Stimulated activated CD8-positive, alpha-beta memory T cell treated with anti-CD3 and anti-CD28 coated beads, Interleukin-7, amount 100 ng/mL, for 1 hour (primary cell): ENCODE measurements around the gene RYR2.

ENCODE experiments used
- DNase-seq, 2 donors: peaks; one replicate each; pipeline ENCODE4 v3.0.0-alpha.2; 2020; ENCODE audit warnings: low read depth in 2 of 2

RYR2 gene

DNA sequence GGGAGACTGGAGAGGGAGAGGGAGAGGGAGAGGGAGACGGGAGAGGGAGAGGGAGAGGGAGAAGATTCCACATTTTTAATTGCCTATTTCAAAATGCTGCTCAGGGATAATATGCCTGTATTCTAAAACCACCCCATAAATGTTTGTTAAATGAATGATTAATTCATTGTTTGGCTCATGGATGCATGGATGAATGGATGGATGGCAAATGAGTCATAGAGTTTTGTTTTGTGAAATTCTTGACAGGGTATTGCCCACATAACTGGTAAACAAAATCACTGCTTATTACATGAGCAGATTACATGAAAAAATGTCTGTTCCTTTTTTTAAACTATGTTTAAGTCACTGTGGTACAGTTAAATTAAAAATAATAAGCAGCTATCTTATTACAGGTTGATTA is 628.3 kb downstream of the RYR2 start:
- no peak for DNase-seq

DNA sequence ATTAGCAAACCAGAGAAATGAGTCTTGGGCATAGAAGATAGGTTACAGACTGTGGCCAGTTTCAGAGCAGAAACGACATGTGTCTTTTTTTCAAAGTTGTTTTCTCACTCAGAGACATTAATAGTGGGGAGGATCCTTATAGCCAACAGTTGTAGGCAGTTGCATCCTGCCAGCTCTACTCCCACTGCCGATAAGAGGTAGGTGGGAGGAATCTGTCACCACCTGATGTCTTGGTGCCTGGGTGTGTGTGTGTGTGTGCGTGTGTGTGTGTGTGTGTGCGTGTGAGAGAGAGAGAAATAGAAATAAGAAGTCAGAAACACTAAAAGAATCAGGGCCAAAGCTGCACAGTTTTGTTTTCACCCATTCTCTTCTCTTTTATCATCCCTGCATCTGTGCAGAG is 629.3 kb downstream of the RYR2 start:
- DNase-seq: no peak

DNA sequence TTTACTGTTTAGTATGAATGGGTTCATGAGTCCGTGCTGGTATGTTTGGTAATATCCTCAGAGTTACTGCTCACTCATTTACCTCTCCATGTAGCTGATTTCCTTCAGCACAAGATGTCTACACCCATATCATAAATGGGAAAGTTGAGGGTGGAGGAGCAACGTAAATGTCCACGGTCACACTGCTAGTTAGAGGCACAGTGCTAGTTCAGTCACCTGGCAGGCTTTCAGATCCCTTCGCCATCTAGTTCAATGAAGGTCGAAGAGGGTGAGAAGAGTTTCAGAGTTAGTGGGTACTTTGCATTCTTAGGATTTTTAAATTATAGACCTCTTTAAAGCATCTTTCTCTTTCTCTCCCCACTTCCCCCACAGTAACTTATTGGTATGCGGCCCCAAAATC is 630.0 kb downstream of the RYR2 start:
- no peak for DNase-seq

DNA sequence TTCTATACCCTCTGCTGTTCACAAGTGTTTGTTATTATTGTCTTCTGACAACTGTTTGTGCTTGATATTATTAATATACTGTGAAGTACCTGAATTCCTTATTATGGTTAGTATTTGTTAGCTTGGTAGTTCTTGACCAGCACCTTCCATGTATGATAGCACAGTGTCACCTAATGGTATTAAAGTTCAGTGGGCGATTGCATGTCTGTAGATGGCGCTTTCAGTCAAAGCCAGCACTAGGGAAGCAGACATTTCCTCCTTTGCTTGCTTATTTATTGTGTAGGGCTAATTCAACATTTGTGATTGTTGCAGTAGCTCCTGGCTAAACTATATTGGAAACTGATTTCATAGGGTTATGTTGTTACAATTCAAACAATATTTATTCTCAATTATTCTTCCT is 630.8 kb downstream of the RYR2 start:
- DNase-seq: no peak

DNA sequence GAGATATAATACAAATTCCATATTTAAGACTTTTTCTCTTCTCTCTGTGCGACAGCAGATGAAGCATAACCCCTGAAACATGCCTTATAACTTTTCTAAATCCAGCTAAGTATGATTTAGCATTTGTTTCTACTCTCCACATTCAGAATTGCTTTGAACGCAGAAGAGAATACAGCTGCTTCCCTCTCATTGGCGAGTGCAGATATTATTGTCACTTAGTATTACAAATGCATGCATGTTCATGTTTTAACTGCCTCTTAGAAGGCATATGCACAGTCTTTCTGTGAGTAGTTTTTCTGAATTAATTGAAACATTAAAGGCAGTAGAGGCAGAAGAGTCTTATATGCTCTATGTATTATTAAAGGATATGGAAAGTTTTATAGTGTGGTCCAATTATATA is 631.6 kb downstream of the RYR2 start:
- no peak for DNase-seq

DNA sequence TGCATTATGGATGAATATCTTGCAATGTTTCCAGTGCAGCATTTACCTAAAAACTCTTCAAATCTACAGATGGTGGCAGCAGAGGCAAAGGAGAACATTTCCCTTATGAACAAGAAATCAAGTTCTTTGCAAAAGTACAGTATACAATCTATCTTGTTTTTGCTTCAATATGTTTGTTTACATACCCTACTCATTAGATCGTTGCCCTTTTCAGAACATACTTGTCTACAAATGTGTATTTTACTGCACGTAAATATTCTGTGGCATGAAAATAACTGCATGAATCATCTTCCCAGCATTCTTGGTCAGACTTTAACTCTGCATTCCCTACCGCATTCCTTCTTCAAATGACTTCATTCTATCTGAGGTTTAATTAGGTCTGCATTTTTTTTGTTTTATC is 636.0 kb downstream of the RYR2 start:
- DNase-seq: no peak

DNA sequence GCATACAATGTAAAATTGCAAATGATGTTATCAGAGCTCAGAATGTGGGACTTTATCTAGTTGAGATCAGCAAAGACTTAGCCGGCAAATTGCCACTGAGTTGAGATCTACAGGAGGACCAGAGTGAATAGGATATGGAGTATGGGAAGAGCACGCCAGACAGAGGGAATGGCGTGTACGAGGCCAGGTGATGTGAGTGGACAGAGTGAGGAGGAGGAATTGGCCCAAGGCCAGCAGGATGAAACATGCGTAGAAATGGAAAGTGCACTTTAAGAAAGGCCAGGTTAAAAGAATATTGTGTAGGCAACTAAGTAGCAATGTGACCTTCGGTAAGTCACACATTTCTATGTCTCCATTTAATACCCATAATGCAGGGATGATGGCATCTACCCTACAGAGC is 637.7 kb downstream of the RYR2 start:
- no peak for DNase-seq

DNA sequence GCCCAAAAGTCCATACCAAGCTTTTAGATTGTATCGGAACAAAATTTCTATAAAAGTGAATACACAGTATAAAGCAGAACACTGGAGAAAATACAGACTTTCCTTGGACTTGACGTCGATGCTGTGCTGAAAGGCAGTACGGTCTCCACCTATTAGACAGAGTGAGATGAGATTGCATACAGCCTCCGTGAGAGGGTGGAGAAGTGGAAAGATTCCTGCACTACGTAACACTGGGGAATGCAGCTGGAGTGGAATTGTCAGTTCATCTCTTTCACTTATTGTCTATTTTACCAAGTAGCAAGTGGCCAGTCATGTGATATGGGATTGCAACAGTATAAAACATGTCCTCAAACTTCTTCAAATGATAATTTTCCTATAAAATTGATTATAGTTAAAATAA is 639.2 kb downstream of the RYR2 start:
- no peak for DNase-seq

DNA sequence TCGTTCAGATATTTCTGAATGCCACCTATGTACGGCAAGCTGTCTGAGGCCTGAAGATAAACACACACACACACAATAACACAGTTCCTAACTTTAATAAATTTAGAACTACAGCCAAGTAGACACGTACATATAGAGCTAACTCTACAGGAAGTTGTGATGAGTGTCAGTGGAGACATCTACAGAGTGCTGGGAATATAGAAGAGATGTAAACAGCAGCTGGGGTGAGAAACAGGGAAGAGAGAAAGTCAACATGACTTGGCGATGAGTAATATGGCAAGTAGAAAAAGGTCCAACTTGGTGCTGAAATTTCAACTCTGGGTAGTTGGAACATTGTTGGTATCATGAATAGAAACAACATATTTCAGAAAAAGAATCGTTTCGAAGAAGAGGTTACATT is 642.3 kb downstream of the RYR2 start:
- no peak for DNase-seq

DNA sequence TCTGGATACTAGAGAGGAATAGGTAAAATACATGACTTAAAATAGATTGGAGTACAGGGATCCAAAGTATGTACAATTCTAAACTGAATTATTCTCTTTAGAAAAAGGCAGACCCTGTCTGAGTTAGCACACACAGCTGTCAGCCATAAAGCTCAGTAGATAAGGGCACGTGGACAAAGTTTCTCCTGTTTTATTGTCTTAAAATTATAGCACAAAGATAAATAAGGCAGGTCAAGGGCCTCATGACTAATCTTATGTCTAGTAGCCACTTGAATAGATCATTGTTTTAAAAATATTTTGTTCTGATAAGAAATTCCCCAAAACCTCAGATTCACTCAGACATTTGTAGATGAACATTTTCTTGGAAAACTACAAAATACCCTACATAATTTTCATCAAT is 643.6 kb downstream of the RYR2 start:
- DNase-seq: no peak

DNA sequence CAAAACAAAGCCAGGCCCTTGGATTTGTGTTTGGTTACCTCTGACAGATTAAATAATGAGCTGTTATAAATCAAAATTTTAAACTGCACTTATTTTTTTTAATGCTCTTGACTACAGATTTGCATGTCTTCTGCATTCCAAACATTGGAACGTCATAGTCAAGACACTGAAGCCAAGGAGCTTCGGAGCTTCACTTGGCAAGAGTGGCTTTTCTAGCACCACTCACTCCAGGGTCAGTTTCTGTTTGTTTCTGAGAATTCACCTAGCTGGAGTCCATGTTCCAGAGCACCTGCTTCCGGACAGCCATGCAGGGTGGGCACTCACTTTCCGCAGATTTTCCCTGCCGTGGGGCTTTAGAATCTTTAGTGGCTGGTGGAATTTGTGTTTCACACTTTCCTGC is 645.8 kb downstream of the RYR2 start:
- DNase-seq: no peak

DNA sequence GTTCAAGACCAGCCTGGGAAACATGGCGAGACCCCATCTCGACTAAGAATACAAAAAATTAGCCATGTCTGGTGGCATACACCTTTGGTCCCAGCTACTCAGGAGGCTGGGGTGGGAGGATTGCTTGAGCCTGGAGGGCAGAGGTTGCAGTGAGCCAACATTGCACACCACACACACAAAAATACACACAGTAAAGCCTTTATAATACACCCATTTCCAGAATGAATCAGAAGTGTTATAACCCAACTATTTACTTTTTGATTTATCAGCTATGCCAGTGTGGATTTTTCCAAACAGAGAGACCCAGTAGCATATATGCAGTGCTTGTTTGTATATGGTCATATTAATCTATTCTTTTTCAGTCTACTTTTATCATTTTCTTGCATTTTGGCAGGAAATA is 648.7 kb downstream of the RYR2 start:
- DNase-seq: no peak

DNA sequence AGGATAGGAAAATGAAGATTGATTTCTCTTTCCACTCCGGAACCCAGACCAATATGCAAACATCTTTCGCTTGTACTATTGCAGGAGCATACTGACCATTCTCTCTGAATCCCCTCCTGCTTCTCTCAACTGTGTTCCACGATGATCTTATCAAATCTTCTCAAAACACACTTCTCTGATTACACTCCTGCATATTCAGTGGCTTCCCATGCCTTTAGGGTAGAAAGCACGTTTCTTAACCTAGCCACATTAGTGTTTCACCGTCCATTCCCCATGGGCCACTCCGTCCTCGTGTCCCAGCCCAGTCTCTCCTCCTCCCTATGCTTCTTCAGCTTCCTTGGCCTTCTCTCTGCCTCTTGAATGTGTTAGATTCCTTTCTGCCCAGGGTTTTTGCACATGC is 650.3 kb downstream of the RYR2 start:
- no peak for DNase-seq

DNA sequence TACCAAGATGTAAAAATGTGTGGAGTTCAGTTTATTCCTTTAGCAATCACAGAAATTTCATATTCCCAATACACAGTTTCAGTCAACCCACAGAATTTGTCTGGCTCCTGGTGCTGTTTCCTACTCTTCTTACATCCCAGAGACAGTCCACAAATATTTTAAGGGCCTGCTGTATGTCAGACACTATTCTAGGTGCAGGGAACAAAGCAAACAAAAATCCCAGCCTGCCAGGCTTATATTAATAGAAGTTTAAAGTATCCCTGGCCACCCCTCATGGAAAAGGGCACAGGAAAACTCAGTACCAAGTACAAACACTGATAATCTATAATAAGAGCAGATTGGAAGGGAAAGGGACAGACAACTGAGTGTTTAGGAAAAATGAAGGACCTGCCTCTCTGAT is 653.9 kb downstream of the RYR2 start:
- no peak for DNase-seq

DNA sequence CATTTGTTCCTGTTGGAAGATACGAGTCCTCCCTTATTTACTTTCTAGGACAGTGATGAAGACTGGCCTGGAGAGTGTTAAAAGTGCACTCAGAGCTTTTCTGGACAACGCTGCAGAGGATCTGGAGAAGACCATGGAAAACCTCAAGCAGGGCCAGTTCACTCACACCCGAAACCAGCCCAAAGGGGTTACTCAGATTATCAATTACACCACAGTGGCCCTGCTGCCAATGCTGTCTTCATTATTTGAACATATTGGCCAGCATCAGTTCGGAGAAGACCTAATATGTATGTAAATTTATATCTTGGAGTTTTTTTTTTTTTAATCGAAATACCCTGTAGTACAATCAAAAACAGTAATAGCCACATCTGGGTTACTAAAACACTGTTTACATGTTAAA is 658.2 kb downstream of the RYR2 start:
- DNase-seq: no peak

DNA sequence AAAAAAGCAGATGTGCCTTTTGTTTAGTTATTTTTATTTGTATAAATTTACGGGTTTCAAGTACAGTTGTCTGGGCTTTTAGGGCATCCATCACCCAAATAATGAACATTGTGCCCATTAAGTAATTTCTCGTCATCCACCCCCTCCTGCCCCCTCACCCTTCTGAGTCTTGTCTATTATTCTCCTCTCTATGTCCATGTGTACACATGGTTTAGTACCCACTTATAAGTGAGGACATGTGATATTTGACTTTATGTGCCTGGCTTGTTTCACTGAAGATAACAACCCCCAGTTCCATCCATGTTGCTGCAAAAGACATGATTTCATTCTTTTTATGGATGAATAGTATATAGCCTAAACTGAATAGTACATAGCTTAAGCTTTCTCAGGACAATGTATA is 659.5 kb downstream of the RYR2 start:
- DNase-seq: no peak

DNA sequence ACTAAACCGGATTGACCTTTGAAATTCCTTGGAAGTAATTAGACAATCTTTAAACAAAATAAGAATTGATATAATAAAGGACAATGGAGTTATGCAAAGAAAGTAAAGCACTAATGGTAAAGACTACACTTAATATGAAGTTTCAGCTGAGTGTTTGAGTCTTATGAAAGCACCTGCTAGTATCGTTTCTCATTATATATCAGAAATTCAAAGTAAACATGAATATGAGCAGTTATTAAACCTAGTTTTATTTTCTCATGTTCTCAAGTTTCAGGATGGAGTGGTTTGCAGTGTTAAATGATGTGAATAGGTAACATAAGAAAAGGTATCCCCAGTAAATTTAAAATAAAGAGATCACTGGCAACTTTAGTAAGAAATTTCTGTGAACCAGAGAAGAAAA is 660.2 kb downstream of the RYR2 start:
- no peak for DNase-seq

DNA sequence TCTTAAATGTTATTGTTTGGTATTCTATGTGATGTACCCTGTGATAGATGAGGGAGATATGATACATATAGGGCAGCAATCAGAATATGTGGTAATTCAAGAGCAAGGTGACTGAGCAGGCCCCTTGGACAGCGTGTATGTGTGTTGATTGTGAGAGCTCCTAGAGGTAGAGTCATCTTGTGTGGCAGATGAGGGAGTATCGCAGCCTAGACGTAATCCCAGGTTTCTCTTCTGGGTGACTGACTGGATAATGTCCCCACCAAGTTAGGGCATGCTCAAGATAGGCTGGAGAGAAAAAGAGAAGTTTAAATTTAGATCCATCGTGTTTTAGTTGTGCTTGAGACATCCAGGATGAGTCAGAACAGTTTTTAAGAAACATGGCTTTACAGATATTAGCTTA is 663.5 kb downstream of the RYR2 start:
- no peak for DNase-seq

DNA sequence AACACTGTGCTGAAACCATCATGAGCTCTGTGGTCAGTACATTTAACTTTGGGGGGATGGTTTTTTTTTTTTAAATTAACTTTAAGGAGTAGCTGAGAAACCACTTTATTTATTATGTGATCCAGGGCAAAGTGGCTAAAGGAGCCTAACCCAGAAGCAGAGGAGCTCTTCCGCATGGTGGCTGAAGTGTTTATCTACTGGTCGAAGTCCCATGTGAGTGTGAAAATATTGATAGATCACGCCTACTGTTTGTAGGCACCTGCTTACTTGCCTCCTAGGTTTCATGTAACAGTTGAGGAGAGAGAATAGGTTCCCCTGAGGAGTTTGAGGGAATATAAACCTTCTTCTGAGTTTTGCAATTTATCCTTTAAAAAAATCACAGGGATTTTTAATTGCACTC is 667.4 kb downstream of the RYR2 start:
- DNase-seq: no peak

DNA sequence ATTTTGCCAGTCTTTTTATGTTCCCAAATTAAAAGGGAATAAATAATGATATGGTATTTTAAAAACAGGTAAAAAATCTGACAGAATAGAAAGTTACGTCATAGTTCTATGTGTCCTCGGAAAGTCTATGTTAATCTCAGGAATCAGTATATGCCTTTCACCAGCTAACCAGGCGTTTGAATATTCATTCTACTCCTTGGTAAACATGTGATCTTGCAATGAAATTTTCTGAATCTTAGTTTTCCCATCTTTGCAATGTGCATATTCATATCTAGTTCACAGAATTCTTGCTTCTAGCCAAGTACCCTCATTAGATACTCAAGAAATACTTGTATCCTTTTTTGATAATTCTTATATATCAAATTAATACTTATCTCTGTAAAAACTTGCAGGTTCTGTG is 669.3 kb downstream of the RYR2 start:
- no peak for DNase-seq

DNA sequence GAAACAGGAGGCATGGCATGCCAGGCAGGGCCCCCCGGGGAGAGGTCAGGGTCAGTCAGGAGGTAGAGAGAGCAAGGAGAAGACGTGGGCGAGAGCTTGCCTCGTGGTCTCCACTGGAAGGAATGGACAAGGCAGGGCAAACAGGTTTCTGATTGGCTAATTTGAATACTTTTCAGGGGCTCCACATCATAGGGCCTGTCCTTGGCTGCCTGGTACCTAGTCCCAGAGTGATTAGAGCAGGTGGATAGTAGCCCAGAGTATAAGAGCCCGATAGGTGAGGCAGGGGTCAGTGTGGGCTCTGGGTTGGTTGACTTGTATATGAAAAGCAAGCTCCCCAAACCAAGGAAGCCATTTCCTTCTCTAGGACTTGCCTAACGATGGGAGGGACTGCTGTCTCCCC is 670.1 kb downstream of the RYR2 start:
- DNase-seq: no peak

DNA sequence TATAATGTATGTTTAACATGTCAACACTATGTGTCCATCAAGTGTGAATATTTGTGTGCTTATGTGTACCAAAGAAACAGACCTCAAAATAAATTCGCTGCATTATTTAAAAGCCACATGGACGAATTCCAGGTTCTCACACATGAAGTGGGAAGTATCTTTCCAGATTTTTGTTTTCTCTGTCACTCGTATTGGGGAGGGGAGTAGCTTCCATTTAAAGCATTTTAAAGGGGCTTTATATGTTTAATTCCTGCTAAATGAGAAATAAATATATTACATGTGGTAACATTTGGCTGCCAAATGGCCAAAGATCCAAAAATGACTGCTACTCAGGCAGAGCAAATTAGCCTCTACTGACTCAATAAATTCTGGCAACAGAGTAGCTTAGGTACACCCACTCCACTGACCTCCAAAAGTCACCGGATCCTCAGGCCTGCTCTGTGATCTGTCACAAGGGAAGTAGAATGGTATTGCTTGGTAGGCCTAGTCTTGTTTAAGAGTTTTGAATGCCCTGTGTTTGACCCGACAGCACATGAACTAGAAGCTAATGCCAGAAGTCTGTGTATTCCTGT is 670.7 kb downstream of the RYR2 start:
- DNase-seq: no peak

DNA sequence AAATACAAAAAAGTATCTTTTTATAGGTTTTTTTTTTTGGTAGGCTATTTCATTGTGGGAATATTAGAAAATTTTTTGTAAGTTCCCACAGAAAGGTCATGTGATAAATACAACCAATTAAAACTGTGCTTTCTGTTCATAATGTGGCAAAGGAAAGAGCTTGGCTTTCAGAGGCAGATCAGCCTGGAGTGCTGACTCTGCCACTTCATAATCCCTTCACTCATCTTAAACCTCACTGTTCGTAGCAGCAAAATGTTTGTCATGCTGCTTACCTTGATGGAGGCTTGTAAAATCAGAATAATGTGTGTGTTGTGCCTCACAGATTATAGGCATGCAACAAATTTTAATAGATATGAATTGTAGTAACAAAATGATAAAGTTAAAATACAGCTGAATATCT is 671.9 kb downstream of the RYR2 start:
- no peak for DNase-seq

DNA sequence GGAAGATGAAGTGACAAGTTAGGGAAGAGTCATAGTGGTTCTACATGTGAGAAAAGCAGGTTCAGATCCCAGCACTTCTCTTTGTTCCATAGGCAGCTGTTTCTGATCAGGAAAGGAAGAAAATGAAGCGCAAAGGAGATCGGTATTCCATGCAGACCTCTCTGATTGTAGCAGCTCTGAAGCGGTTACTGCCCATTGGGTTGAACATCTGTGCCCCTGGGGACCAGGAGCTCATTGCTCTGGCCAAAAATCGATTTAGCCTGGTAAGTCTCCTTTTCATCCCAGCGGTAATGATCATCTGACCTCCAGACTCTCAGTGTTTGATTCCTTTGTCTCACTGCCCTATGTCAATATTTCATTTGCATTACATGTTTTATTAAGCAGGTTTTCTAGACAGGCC is 675.1 kb downstream of the RYR2 start:
- DNase-seq: no peak

DNA sequence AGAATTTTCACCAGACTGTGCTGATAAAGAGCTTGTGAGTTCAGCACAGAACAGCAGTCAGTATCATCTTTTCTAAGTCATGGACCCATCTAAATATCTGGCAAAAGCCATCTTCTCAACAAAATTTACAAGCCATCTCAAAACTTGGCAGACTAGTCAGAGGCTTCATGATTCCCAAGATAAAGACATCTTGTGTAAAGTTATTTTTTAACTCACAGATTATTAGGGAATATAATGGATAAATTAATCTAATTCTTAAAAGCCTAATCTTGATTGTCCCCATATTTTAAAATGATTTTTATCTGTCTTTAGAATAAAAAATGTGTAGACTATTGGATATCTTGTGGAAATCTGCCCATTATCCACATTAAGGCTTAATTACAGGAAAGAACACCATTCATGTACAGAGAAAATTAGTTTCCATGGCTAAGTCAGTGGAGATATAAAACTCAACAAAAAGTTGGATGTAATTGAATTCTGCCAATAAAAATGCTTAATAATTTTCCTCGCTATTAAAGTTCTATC is 688.9 kb downstream of the RYR2 start:
- DNase-seq: no peak
